Tibial artery (tissue), 4 donors: Measurements from ENCODE around the gene ALOX5AP.
A peak's percentile ranks its signal among the peaks of the same experiment; 100 is the strongest.

Experiments used
- DNase-seq, 2 donors: peaks; one replicate each; pipeline ENCODE4 v3.0.0-alpha.2; 2019
- H3K27ac ChIP-seq, 2 donors: fragments of 200-600 bp; sonication (generic) in 1 of 2; 1 replicate in 1 of 2; 2 replicates in 1 of 2; pipeline ENCODE4 v1.5.1; 2018 to 2019; ENCODE audit warnings: mild to moderate bottlenecking in 1 of 2
- H3K27me3 ChIP-seq, 2 donors: fragments of 200-600 bp; sonication (generic) in 1 of 2; one replicate each; pipeline versions ENCODE4 v1.5.1 to v1.6.0; 2016 to 2019
- H3K36me3 ChIP-seq, 3 donors: fragments of 200-600 bp; sonication (generic) in 2 of 3; one replicate each; pipeline ENCODE4 v1.5.1; 2016 to 2019; ENCODE audit warnings: mild to moderate bottlenecking in 2 of 3
- H3K4me1 ChIP-seq, 4 donors: fragments of 200-600 bp; sonication (generic) in 2 of 4; 1 replicate in 3 of 4; 2 replicates in 1 of 4; pipeline ENCODE4 v1.5.1; 2016 to 2019
- H3K4me3 ChIP-seq, 2 donors: fragments of 200-600 bp; sonication (generic) in 1 of 2; 1 replicate in 1 of 2; 2 replicates in 1 of 2; pipeline ENCODE4 v1.5.1; 2018 to 2019; ENCODE audit warnings: mild to moderate bottlenecking in 2 of 2
- H3K9me3 ChIP-seq, 3 donors: fragments of 200-600 bp; sonication (generic) in 1 of 3; one replicate each; pipeline ENCODE4 v1.5.1; 2016 to 2019
- intact Hi-C: fragments of 100-400 bp; cut with DNase I; formaldehyde crosslinking; loops from one replicate; pipeline ENCODE4 v1.15.0; 2023; ENCODE audit warnings: low total_unique reads
- TF ChIP-seq, protein P1 (sequence below), 2 experiments: fragments of 200-600 bp in 1 of 2; fragments of 450-650 bp in 1 of 2; IDR thresholded peaks; one replicate each; pipeline ENCODE4 v1.5.1; 2017 to 2019; ENCODE audit warnings: antibody characterized with exemption in 2 of 2, mild to moderate bottlenecking in 1 of 2, moderate library complexity in 1 of 2

The ALOX5AP gene

DNA sequence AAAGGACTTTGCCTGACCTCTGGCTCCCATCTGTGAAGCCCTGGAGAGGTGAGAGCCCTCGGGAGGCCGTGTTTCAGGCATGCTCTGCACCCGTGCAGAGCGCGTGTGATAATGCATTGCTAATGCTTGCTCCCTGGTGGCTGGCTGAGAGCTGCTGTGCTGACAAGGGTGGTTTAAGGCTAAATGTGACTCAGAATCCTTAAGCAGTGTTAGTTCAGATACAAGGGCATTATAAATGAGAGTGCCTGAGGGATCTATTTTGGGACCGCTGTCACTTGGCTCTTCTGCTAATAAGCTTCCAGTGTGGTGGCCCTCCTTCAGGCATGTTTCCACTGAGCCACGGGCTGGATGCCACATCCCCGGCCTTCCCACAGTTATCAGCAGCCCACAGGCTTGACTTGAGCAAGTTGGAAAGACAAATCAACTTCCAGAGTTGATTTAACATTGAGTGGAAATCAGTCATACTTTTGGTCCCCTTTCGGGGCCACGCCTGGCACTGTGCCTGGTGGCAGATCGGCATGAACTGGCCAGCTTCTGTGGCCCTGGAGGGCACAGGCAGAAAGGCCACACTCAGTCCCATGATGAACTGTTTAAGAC is 17.0 kb downstream of the ALOX5AP start:
- intact Hi-C loops, result no loop called here
- DNase-seq, result peak in 1 of 2 donors; percentile 80
- H3K27ac ChIP-seq, result peak overlapping the region; percentile 48 to 55

DNA sequence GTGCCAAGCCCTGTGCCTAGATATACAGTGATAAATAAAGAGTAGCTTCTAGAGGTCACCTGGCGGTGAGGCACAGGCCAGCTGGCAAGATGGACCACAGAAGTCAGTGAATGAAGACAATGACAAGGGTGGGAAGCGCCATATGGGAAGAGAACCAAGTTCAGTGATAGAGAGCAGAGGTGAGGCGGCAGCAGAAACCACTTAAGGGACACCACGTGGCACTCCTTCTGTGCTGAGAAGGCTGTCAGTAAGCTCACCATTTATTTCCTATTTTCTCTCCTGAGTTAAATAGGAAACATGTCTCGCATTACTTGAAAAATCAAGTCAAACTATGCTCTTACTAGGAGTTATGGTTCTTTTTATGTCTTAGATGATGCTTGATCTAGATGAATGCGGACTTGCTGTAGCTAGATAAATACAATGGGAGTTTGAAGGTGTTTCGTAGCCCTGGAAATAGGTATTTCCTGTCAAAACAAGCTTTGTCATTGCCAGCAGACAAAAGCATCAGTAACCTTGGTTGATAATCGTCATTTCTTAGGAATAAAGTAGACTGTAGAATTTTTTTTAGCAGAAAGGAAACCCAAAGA is 17.8 kb downstream of the ALOX5AP start:
- Histone ChIP-seq H3K27ac (peak overlapping the region; percentile 48 to 55), H3K27me3 (no peaks in the 10 kb centered on the region), H3K36me3 (no peaks in the 10 kb centered on the region), H3K4me1 (peaks cover 0 to 17% (median 7%) of the 10 kb centered on the region in 4 donors), H3K4me3 (no peak overlapping the region), H3K9me3 (no peaks in the 10 kb centered on the region)
- intact Hi-C loops, result no loop called here
- no peak for DNase-seq
- TF ChIP-seq, protein P1, sequence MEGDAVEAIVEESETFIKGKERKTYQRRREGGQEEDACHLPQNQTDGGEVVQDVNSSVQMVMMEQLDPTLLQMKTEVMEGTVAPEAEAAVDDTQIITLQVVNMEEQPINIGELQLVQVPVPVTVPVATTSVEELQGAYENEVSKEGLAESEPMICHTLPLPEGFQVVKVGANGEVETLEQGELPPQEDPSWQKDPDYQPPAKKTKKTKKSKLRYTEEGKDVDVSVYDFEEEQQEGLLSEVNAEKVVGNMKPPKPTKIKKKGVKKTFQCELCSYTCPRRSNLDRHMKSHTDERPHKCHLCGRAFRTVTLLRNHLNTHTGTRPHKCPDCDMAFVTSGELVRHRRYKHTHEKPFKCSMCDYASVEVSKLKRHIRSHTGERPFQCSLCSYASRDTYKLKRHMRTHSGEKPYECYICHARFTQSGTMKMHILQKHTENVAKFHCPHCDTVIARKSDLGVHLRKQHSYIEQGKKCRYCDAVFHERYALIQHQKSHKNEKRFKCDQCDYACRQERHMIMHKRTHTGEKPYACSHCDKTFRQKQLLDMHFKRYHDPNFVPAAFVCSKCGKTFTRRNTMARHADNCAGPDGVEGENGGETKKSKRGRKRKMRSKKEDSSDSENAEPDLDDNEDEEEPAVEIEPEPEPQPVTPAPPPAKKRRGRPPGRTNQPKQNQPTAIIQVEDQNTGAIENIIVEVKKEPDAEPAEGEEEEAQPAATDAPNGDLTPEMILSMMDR (IDR thresholded peaks at IDR 0.05), result no peak

More for the DNA sequence above, 17.0 kb downstream of the ALOX5AP start:
- Histone ChIP-seq H3K36me3 (no peaks in the 10 kb centered on the region), H3K9me3 (no peaks in the 10 kb centered on the region), H3K4me1 (peaks cover 0 to 25% (median 7%) of the 10 kb centered on the region in 4 donors), H3K4me3 (no peak overlapping the region), H3K27me3 (no peaks in the 10 kb centered on the region)
- TF ChIP-seq, protein P1 (IDR thresholded peaks at IDR 0.05), result peak in 1 of 2 experiments; percentile 9

DNA sequence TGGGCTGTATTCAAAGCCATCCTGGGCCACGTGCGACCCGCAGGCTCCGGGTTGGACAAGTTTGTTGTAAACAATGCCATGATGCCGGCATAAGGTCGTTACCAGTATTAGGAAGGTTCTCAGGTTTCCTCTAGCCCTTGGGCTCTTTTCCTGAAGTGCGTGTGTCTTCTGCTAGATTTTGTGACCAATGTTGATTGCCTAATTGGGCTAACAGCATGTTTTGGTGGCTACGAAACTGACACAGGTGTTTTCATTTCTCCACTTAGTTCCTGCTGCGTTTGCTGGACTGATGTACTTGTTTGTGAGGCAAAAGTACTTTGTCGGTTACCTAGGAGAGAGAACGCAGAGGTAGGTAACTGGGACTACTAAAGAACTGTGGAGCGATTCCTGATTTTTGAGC is 20.3 kb downstream of the ALOX5AP start:
- TF ChIP-seq, protein P1 (IDR thresholded peaks at IDR 0.05), result no peak
- H3K27me3 ChIP-seq, result no peaks in the 10 kb centered on the region
- no peaks in the 10 kb centered on the region for H3K36me3 ChIP-seq
- H3K9me3 ChIP-seq, result no peaks in the 10 kb centered on the region
- no peak overlapping the region for H3K4me3 ChIP-seq
- no peak for DNase-seq
- peaks cover 0 to 17% (median 7%) of the 10 kb centered on the region in 4 donors for H3K4me1 ChIP-seq
- no peak overlapping the region for H3K27ac ChIP-seq
- intact Hi-C loops, result no loop called here

DNA sequence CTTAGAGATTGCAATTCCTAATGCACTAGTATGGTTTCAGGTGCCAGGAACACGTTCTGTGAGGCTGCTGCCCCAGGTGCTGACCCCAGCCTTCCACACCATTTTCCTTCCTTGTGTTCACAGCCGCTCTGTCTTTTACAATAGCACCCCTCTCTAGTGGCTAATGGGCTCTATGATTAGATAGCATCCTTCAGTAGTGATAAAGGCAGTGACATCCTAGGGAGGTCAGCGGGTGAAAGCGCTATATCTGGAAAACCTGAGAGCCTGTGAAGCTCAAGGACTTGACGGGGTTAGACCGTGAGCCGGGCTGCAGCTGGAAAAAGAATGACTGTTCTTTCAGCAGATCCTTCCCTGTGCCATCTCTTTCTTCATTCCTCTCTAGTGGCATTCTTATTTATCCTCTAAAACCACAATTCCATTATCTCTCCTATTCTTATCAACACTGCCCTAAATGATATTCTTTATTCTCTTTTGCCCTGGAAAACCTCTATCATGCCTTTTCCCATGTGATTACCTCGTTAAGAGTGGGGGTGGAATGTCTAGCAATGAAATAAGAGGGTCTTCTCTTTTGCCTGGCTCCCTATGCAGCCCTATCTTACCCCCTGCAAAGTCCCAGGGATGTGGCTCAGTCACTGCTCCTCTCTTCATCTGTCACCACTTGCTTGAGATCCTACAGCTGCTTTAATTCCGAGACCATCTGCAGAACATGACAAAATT is 21.8 kb downstream of the ALOX5AP start:
- no peak for DNase-seq
- Histone ChIP-seq H3K36me3 (no peaks in the 10 kb centered on the region), H3K4me1 (peaks cover 0 to 9% (median 3%) of the 10 kb centered on the region in 4 donors), H3K27ac (no peak overlapping the region), H3K9me3 (no peaks in the 10 kb centered on the region), H3K4me3 (no peak overlapping the region), H3K27me3 (no peaks in the 10 kb centered on the region)
- intact Hi-C loops, result no loop called here
- TF ChIP-seq, protein P1 (IDR thresholded peaks at IDR 0.05), result no peak

DNA sequence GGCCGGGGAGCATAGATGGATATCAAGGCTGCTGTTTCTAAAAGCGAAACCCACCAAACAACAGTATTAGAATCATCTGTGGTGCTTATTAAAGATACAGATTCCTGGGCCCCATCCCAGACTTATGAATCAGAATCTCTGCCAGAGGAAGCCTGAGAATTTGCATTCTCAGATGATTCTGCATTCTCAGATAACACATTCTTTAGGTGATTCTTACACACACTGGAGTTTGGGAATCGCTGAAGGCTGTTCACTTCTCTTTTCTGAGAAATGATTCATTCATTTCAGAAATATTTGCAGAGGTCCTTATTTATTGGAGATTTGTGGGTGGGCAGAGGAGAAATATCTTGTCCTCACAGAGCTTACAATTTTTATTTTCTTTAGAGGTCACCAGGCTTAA is 24.4 kb downstream of the ALOX5AP start:
- TF ChIP-seq, protein P1 (IDR thresholded peaks at IDR 0.05), result no peak
- Histone ChIP-seq H3K4me1 (no peaks in the 10 kb centered on the region), H3K27ac (no peak overlapping the region), H3K36me3 (no peaks in the 10 kb centered on the region), H3K9me3 (no peaks in the 10 kb centered on the region), H3K4me3 (no peak overlapping the region), H3K27me3 (no peaks in the 10 kb centered on the region)
- intact Hi-C loops, result no loop called here
- no peak for DNase-seq
